Body of pancreas (tissue), 4 donors: ENCODE data around the gene KRT32.

Experiments used
- POLR2A ChIP-seq, 3 donors: fragments of 450-650 bp; IDR thresholded peaks; one replicate each; pipeline ENCODE4 v1.6.1; 2016; ENCODE audit warnings: antibody characterized with exemption in 3 of 3, mild to moderate bottlenecking in 2 of 3
- TF ChIP-seq, protein P1 (sequence below), 7 experiments: fragments of 450-650 bp in 4 of 7; fragments of 200-600 bp in 3 of 7; sonication (generic) in 3 of 7; IDR thresholded peaks; one replicate each; pipeline ENCODE4 v1.5.1; 2016 to 2019; ENCODE audit warnings: antibody characterized with exemption in 7 of 7

DNA sequence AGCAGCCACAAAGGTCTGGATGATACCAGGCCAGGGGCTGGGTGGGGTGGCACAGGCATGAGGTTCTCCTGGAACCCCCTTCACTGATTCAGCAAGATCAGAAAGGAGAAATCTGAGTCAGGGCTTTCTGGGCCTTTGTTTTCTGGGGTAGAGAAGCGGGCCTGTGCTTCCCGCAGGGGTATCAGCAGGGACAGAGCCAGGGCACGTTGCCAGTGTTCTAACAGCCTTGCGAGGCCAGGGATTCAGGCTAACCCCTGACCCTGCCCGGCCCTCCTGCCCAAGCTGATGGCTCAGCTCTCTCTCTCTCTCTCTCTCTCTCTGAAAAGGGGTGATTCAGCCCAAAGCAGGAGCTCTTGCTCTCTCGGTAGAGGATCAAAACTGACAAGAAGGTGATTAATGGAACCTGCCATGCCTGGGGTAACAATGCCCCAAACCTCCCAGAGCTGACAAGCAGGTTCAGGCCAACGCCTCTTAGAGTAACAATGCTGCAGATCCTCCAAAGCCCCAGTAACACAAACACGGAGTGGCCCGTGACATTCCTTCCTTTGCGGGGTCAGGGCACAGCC lies 40.2 kb upstream of the KRT32 start:
- TF ChIP-seq, protein P1, sequence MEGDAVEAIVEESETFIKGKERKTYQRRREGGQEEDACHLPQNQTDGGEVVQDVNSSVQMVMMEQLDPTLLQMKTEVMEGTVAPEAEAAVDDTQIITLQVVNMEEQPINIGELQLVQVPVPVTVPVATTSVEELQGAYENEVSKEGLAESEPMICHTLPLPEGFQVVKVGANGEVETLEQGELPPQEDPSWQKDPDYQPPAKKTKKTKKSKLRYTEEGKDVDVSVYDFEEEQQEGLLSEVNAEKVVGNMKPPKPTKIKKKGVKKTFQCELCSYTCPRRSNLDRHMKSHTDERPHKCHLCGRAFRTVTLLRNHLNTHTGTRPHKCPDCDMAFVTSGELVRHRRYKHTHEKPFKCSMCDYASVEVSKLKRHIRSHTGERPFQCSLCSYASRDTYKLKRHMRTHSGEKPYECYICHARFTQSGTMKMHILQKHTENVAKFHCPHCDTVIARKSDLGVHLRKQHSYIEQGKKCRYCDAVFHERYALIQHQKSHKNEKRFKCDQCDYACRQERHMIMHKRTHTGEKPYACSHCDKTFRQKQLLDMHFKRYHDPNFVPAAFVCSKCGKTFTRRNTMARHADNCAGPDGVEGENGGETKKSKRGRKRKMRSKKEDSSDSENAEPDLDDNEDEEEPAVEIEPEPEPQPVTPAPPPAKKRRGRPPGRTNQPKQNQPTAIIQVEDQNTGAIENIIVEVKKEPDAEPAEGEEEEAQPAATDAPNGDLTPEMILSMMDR (IDR thresholded peaks at IDR 0.05) = no peak
- TF ChIP-seq POLR2A (IDR thresholded peaks at IDR 0.05) = no peak
